HCT116 (cell line): ENCODE results near the gene RAET1G. TPM values are rescaled to one million over a fixed set of nuclear protein-coding genes. Genes with fewer than 3 reads are reported as not detected.

Experiments used
- ATAC-seq: fragments of 200-7000 bp; cut with Tn5 transposase; 2 replicates; pipeline ENCODE4 v1.9.1; 2020; ENCODE audit warnings: mild to moderate bottlenecking, moderate library complexity
- BruUV-seq: library from RNA; stranded (reverse); fragments of 400-500 nt; replicated peaks from 2 replicates; lab custom pipeline; 2021; lab: Mats Ljungman, UMichigan
- CTCF ChIA-PET: fragments of 300-600 bp; sonication (Branson Sonifier 250); formaldehyde crosslinking; loops from one replicate; lab custom pipeline; 2021; ENCODE audit warnings: antibody characterized with exemption; lab: Charles Lee
- POLR2A ChIA-PET: fragments of 300-600, 350-600 bp; sonication (Branson Sonifier 250); formaldehyde crosslinking; loops from one replicate; lab custom pipeline; 2021; ENCODE audit warnings: antibody characterized with exemption; lab: Charles Lee
- RAD21 ChIA-PET, 2 experiments: fragments of 300-600 bp; sonication (Branson Sonifier 250); formaldehyde crosslinking; loops; one replicate each; lab custom pipeline; 2023; ENCODE audit warnings: low total read pairs in 2 of 2; ENCODE audit not compliant: uncharacterized antibody in 2 of 2, unreplicated experiment in 2 of 2, low non-redundant PET in 1 of 2; lab: Charles Lee
- DNase-seq: peaks from one replicate; pipeline ENCODE4 v3.0.0-alpha.2; 2010; ENCODE audit warnings: low read depth, low spot score
- H2AFZ ChIP-seq: fragments of 200-600 bp; shearing (Covaris generic), sonication (generic); 2 replicates; pipeline ENCODE4 v1.6.1; 2017; ENCODE audit warnings: low read depth, mixed run types, mixed read lengths, antibody characterized with exemption, low read length; ENCODE audit not compliant: poor library complexity, severe bottlenecking
- H3K27ac ChIP-seq: 2 replicates; pipeline ENCODE4 v1.5.1; 2012; ENCODE audit warnings: low read depth, low read length
- H3K27me3 ChIP-seq: fragments of 200-600 bp; sonication (generic); 2 replicates; pipeline ENCODE4 v1.6.1; 2016; ENCODE audit warnings: mixed run types, low read length, mixed read lengths; ENCODE audit not compliant: insufficient read depth
- H3K36me3 ChIP-seq, 2 experiments: fragments of 200-500 bp in 1 of 2; fragments of 200-600 bp in 1 of 2; sonication (Bioruptor generic) in 1 of 2; sonication (generic) in 1 of 2; 2 replicates each; pipeline versions ENCODE4 v1.5.1 to v1.6.1; 2014 to 2016; ENCODE audit warnings: low read length in 2 of 2, inconsistent platforms in 1 of 2, mixed read lengths in 1 of 2, mixed run types in 1 of 2; ENCODE audit not compliant: insufficient read depth in 2 of 2, control insufficient read depth in 1 of 2
- H3K4me1 ChIP-seq, 2 experiments: fragments of 200-600 bp in 1 of 2; sonication (generic) in 1 of 2; 2 replicates each; pipeline versions ENCODE4 v1.5.1 to v1.6.1; 2012 to 2017; ENCODE audit warnings: low read length in 2 of 2, inconsistent platforms in 1 of 2, mild to moderate bottlenecking in 1 of 2, mixed read lengths in 1 of 2, mixed run types in 1 of 2, moderate library complexity in 1 of 2; ENCODE audit not compliant: insufficient read depth in 2 of 2, control insufficient read depth in 1 of 2
- H3K4me2 ChIP-seq: fragments of 200-600 bp; sonication (generic); 2 replicates; pipeline ENCODE4 v1.6.1; 2017; ENCODE audit warnings: mixed run types, low read length, mixed read lengths
- H3K4me3 ChIP-seq, 2 experiments: fragments of 200-600 bp in 1 of 2; sonication (generic) in 1 of 2; replicated peaks in 1 of 2; 2 replicates each; pipeline ENCODE4 v1.5.1; 2011 to 2016; ENCODE audit warnings: low read length in 2 of 2, control low read depth in 1 of 2, low read depth in 1 of 2, mild to moderate bottlenecking in 1 of 2, mixed read lengths in 1 of 2, mixed run types in 1 of 2
- H3K79me2 ChIP-seq: fragments of 200-600 bp; sonication (generic); 2 replicates; pipeline ENCODE4 v1.6.1; 2017; ENCODE audit warnings: mild to moderate bottlenecking, mixed run types, low read length, moderate library complexity, mixed read lengths; ENCODE audit not compliant: insufficient read depth
- H3K9ac ChIP-seq: fragments of 200-600 bp; sonication (generic); 2 replicates; pipeline ENCODE4 v1.6.1; 2016; ENCODE audit warnings: low read length, mixed read lengths
- H3K9me2 ChIP-seq: fragments of 200-600 bp; sonication (generic), shearing (Covaris generic); 2 replicates; pipeline ENCODE4 v1.6.1; 2017; ENCODE audit warnings: mixed run types, mild to moderate bottlenecking, moderate library complexity; ENCODE audit not compliant: insufficient read depth
- H3K9me3 ChIP-seq, 2 experiments: fragments of 200-500 bp in 1 of 2; fragments of 200-600 bp in 1 of 2; sonication (Bioruptor generic) in 1 of 2; sonication (generic) in 1 of 2; 2 replicates each; pipeline ENCODE4 v1.6.1; 2014 to 2017; ENCODE audit warnings: low read length in 2 of 2, mixed read lengths in 2 of 2, inconsistent platforms in 1 of 2, low read depth in 1 of 2, mild to moderate bottlenecking in 1 of 2, mixed run types in 1 of 2, moderate library complexity in 1 of 2; ENCODE audit not compliant: control insufficient read depth in 1 of 2, insufficient read depth in 1 of 2
- H4K20me1 ChIP-seq: fragments of 200-600 bp; sonication (generic), shearing (Covaris generic); 2 replicates; pipeline ENCODE4 v1.6.1; 2017; ENCODE audit warnings: mixed run types, mild to moderate bottlenecking, moderate library complexity; ENCODE audit not compliant: insufficient read depth
- CBX3 ChIP-seq: IDR thresholded peaks from 2 replicates; pipeline ENCODE4 v1.6.1; 2012; ENCODE audit warnings: low read depth
- CEBPB ChIP-seq: IDR thresholded peaks from 2 replicates; pipeline ENCODE4 v1.6.1; 2012; ENCODE audit warnings: low read depth
- EGR1 ChIP-seq: IDR thresholded peaks from 2 replicates; pipeline ENCODE4 v1.6.1; 2012; ENCODE audit warnings: low read depth
- ELF1 ChIP-seq: IDR thresholded peaks from 2 replicates; pipeline ENCODE4 v1.6.1; 2012; ENCODE audit warnings: low read depth, borderline replicate concordance
- EZH2 ChIP-seq: fragments of 200-600 bp; sonication (generic); IDR thresholded peaks from 2 replicates; pipeline ENCODE4 v1.6.1; 2017; ENCODE audit warnings: antibody characterized with exemption, mixed run types
- EZH2phosphoT487 ChIP-seq: fragments of 200-600 bp; IDR thresholded peaks from 2 replicates; pipeline ENCODE4 v1.6.1; 2018; ENCODE audit warnings: antibody characterized with exemption, borderline replicate concordance
- JUND ChIP-seq: IDR thresholded peaks from 2 replicates; pipeline ENCODE4 v1.6.1; 2012
- POLR2AphosphoS5 ChIP-seq: IDR thresholded peaks from 2 replicates; pipeline ENCODE4 v1.6.1; 2011; ENCODE audit warnings: mild to moderate bottlenecking, low read depth, low read length, moderate library complexity
- SIN3A ChIP-seq: IDR thresholded peaks from 2 replicates; pipeline ENCODE4 v1.6.1; 2012; ENCODE audit warnings: low read depth
- SP1 ChIP-seq: IDR thresholded peaks from 2 replicates; pipeline ENCODE4 v1.6.1; 2012; ENCODE audit warnings: low read depth
- SRF ChIP-seq: IDR thresholded peaks from 2 replicates; pipeline ENCODE4 v1.6.1; 2012; ENCODE audit warnings: low read depth
- YY1 ChIP-seq: IDR thresholded peaks from 2 replicates; pipeline ENCODE4 v1.6.1; 2011; ENCODE audit warnings: low read length, low read depth, moderate library complexity, mild to moderate bottlenecking; ENCODE audit not compliant: insufficient replicate concordance; ENCODE audit errors: extremely low read depth
- ZFX ChIP-seq: fragments of 450-650 bp; IDR thresholded peaks from 2 replicates; pipeline ENCODE4 v1.6.1; 2017
- intact Hi-C: fragments of 100-400 bp; cut with micrococcal nuclease; formaldehyde crosslinking; loops from 2 replicates; pipeline ENCODE4 v1.10.0; 2022
- total RNA-seq: library from RNA; stranded (reverse); gene quantifications from one replicate; pipeline ENCODE4 v1.2.1, GENCODE V29; 2021; ENCODE audit not compliant: unreplicated experiment
- TF ChIP-seq, protein P1 (sequence below): IDR thresholded peaks from 2 replicates; pipeline ENCODE4 v1.6.1; 2012

RAET1G gene
- total RNA-seq, 1 experiment from 2014 or later: 0.37 TPM

DNA sequence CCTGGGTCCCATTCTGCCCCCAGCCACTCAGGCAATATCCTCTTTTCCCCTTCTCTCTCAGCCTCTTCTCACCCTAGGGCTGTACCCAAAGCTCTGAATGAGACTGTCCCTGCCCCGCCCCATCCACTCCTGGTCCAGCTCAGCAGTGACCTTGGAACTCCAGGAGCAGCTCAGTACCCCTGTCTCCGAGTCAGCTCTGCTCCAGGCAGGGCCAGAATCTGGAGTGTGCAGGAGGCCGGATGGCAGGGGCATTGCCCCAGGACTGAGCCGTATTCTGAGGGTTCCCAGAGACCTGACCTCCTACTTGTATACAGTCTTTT lies 2.0 kb upstream of the RAET1G start:
- no peaks in the 10 kb centered on the region for H3K36me3 ChIP-seq
- DNase-seq (no peak), ATAC-seq (no peak)
- H2AFZ ChIP-seq: no peak overlapping the region
- POLR2A ChIA-PET: no interaction called here
- no peaks in the 10 kb centered on the region for H3K9me3 ChIP-seq
- RAD21 ChIA-PET: no interaction called here
- H3K79me2 ChIP-seq: no peaks in the 10 kb centered on the region
- BruUV-seq: no TSS peak
- TF ChIP-seq EGR1: no peak
- TF ChIP-seq EZH2phosphoT487: no peak
- no peak for TF ChIP-seq SIN3A
- no peak for TF ChIP-seq CBX3
- TF ChIP-seq ZFX: no peak
- no peak for TF ChIP-seq SRF
- TF ChIP-seq POLR2AphosphoS5: no peak
- TF ChIP-seq, protein P1, sequence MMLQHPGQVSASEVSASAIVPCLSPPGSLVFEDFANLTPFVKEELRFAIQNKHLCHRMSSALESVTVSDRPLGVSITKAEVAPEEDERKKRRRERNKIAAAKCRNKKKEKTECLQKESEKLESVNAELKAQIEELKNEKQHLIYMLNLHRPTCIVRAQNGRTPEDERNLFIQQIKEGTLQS: no peak
- TF ChIP-seq YY1: no peak
- TF ChIP-seq JUND: no peak
- TF ChIP-seq ELF1: no peak
- TF ChIP-seq CEBPB: no peak
- TF ChIP-seq EZH2: no peak
- no peak for TF ChIP-seq SP1
- no peaks in the 10 kb centered on the region for H3K9me2 ChIP-seq
- H4K20me1 ChIP-seq: no peaks in the 10 kb centered on the region
- intact Hi-C loops: loop anchor here (5.0 kb wide), 1 partner anchor 898 kb away; no protein-coding TSS in a partner anchor
- no peak overlapping the region for H3K4me3 ChIP-seq
- no peak overlapping the region for H3K9ac ChIP-seq
- 0 out of 2 replicates have a peak, but pooled peaks cover 4% of the 10 kb centered on the region for H3K27me3 ChIP-seq
- peaks cover 3 to 22% of the 10 kb centered on the region in 2 experiments; a peak in 3 of 4 replicates for H3K4me1 ChIP-seq
- no peak overlapping the region for H3K27ac ChIP-seq
- CTCF ChIA-PET: interaction anchor here (0.9 kb wide), 1 partner anchor 89 kb away, joined by 3 read pairs; no protein-coding TSS in a partner anchor
- no peak overlapping the region for H3K4me2 ChIP-seq
